Measurements from ENCODE around the gene KRT86.
"Not testable (repeated sequence)": the region's sequence is repeated elsewhere in the genome, so short reads cannot be mapped to it uniquely, and the experiment has no call there.

Gene KRT86

DNA sequence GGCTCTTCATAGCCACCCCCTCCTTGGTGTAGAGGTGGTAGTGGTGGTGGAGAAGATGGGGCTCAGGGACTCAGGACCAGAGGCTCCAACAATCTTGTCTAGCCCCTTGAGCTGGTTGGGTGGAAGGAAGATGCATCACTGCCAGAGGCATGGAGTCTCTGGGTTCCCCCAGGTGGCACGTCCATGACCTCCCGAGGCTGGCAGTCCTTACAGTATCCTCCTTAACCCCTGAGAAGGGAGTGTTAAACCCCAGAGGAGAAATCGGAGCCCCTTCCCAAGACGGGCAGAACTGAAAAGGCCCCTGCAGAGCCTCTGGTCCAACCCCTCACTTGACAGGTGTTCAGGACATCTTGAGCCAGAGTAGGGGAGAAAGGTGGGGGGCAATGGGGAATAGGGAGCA, 37.6 kb downstream of the KRT86 start:
- no peak for DNase-seq

DNA sequence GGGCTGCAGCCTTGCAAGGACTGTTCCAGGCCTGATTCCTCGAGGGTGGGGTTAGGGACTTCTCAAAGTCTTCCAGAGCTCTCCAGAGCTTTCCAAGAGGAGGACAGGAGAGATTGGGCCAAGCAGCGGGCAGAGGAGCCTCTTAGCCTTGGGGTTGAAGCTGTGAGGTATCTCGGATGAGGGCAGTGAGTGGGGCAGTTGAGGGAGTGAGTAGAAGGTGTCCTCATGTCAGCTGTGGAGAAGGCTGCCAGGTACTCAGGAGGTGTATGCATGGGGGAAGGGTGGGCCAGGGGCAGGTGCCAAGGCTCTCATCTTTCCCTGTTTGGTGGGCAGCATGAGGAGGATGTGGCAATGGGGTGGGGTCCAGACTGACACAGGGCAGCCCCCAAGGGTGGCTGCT, 39.0 kb downstream of the KRT86 start:
- no peak for DNase-seq

GRCh38 chr12:52313926-52314325, 39.5 kb downstream of the KRT86 start:
- DNase-seq, result no peak

DNA sequence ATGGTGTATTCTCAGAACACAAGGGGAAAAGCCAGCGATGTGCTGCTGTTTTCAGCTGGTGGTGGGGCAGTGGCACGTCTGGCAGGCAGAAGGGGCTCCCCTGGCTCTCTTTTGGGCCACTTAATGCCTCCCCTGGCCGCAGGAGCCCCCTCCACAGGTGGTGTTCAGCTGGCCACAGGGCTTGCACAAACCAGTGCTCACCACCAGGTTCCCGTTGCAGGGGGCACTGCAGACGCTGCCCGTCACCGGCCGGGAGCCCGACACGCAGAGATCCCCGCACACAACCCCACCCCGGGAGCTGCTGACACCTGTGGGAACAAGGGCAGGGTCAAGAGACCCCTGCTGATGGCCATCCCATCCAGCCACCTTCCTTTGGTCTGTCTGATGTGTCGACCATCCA, 40.1 kb downstream of the KRT86 start:
- no peak for DNase-seq

DNA sequence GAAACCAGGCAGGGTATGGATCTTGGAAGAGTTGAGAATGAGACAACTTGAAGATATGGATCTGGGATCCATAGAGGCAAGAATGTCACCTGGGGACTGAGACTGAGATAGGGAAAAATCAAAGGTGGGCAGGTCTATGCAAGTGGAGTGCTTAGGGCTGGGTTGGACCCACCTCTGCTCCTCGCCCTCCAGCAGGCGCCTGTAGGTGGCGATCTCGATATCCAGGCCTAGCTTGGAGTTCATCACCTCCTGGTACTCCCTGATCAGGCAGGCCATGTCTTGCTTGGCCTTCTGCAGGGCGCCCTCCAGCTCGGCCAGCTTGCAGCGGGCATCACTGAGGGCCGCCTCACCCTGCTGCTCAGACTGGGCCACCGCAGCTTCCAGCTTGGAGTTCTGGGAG, 41.3 kb downstream of the KRT86 start:
- not testable (repeated sequence) for DNase-seq

- DNase-seq, result no peak
Observed at GRCh38 chr12:52316290-52316689, 41.8 kb downstream of the KRT86 start.

DNA sequence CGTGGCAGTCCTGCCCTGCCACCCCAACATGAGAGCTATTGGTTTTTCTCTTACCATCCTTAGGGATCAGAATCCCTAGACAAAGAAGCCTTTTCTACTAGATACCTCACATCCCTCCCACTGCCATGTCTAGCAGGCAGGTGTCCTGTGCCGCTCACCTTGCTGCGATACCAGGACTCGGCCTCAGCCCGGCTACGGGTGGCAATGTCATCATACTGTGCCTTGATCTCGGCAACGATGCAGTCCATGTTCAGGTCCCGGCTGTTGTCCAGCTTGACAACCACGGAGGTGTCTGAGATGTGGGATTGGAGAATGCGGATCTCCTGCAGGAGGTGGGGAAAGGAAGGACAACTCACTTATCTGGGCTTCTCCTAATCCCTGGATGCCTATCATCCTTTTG, 42.3 kb downstream of the KRT86 start:
- DNase-seq, result no peak

DNA sequence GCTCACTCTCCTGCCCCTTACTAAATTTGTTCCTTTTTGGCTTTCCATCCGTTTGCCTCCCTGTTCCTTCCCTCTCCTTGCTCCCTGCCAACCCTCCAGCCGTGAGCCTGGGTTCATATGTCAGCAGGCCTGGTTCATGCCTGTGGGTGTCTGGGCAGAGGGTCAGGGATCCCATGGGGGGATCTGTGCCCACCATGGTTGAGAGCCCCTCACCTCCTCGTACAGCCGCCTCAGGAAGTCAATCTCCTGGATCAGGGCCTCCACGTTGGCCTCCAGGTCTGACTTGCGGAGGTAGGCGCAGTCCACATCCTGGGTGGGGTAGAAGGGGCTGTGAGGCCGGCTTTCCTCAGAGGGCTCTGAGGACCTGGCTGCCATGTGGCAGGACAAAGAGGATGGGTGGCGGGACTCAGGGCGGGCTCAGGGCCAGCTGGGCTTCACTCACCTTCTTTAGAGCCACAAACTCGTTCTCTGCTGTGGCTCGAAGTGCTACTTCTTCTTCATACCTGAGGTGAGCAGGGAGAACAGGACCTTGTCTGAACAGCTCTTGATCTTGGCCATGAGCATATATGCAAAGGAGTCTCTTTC, 43.1 kb downstream of the KRT86 start:
- no peak for DNase-seq

- no peak for DNase-seq
Observed at GRCh38 chr12:52318241-52318990, 44.0 kb downstream of the KRT86 start.

- DNase-seq, result no peak
Observed at GRCh38 chr12:52319097-52319496, 44.7 kb downstream of the KRT86 start.

GRCh38 chr12:52320784-52321400, 46.4 kb downstream of the KRT86 start, which contains the start of gene KRT83:
Gene KRT83, minus strand, starts transcription at chr12:52321398. Its CDS starts 63 bp downstream, at chr12:52321335.
- no peak for DNase-seq

GRCh38 chr12:52321418-52321817, 47.0 kb downstream of the KRT86 start:
- DNase-seq, result peak in 20 of 56 donors; percentile 3 to 52 (median 28)

GRCh38 chr12:52322069-52322468, 47.6 kb downstream of the KRT86 start:
- DNase-seq, result no peak

GRCh38 chr12:52323001-52323400, 48.6 kb downstream of the KRT86 start:
- DNase-seq, result no peak

- no peak for DNase-seq
Observed at GRCh38 chr12:52323416-52324152, 49.1 kb downstream of the KRT86 start.

DNA sequence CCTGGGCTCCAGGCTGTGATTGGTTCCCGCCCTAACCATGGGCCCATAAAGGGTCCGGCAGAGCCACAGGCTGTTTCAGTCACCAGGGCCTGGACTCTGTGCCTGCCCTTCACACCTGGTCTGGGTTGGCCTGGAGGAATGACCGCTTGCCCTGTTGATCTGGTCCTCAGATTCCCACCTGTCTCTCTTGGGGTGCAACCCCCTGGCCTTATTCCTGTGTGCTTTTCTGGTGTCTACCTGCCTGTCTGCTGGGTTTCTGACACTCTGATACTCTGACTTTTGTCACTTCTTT, 49.7 kb downstream of the KRT86 start:
- DNase-seq, result no peak

DNA sequence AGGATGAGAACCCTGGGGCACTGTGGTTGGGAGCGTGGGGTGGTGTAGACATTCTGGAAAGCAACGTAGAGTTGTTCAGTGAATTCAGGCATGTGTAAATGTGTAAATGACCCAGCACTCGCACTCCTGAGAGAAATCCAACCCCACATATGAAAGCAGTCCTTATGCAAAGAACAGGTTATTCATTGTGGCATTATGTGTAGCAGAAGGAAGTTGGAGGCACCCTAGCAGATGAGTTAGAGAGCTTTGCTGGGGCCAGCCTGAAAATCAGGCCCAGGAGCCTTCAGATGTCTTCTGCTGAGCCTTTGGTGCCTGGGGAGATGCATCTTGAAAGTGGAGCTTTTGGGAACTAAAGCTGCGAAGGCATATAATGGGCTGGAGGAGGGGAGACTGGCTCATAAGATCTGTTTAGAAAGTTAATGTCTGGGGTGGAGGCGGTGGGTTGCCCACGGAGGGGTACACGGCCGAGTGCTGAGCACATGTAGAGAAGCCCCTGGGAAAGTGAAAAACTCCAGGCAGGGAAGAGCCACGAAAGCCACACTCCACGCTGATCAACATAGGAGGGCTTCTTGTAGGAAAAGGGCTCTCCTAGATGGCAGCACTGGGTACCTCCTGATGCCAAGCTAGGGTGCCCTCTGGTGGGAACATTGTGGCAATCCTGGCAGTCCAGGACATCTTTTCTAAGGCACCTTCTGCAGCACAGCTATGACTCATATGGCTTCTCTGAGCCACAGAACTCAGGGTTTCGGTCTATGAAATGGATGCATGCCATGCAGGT, 52.8 kb downstream of the KRT86 start:
- DNase-seq, result peak in 50 of 56 donors; percentile 12 to 82 (median 44)

GRCh38 chr12:52327830-52328500, 53.5 kb downstream of the KRT86 start:
- DNase-seq, result no peak

- DNase-seq, result no peak
Observed at GRCh38 chr12:52331039-52331438, 56.6 kb downstream of the KRT86 start.

DNA sequence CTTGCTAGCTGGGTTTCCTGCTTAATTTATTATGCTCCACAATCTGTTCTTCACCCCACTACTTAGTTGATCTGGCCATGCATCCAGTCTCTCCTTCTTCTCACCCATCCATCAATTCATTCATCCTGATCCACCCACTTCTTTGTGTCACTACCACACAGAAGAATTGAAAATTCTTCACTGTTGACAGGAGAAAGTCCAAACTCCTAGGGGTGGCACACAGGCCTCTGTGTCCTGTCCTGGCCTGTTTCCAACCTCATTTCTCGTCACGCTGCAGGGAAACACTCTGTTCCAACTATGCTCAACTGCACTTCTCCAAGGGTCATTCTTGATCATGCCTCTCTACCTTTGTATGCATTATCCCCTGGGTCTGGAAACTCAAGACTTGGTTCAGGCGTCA, 57.4 kb downstream of the KRT86 start:
- DNase-seq, result no peak

DNA sequence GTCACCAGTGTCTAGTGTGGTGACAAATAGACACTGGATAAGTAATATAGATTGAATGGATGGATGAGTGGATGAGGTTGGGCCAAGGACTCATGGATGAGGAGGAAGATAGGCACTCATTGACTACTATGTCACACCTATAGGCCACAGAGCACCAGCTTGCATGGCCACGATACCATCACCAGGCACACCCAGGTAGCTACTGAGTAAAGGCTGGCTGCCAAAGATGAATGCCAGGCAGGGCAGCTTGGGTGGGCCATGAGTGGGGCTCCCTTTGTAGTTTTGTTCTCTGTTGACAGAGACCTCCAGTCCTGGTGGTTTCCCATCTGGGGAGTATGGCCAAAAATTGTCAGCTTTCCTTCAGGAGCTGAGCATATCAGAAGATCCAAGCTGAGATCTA, 57.9 kb downstream of the KRT86 start:
- DNase-seq, result no peak

Data from amygdala (tissue), 56 donors.